SIG-M5 treated with dmso at 0.1 percent for 504 hours (cell line): ENCODE data around the gene SCFD2.
A peak's percentile ranks its signal among the peaks of the same experiment; 100 is the strongest.
"Not testable (repeated sequence)": the region's sequence is repeated elsewhere in the genome, so short reads cannot be mapped to it uniquely, and the experiment has no call there.

Experiments
- DNase-seq: peaks from one replicate; lab custom pipeline; 2025; ENCODE audit not compliant: unreplicated experiment; lab: John Stamatoyannopoulos, UW

Gene SCFD2

DNA sequence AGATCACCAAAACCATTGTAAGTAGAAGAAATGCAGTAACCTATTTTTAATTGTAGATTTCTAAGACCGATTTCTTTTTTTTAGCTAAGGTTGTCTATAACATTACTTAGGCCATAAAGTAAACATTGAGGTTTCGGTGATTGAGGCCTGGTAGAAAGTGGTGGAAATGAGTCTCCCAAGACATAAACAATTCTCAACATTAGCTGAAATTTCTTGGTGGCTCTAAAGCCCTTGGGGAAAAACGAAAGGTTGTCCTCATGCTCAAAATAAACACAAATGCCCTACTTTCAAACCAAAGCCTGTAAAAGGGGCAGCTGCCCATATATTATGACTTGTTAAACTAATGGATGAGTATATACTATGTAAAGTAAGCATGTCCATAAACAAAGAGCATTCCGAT, 98.8 kb downstream of the SCFD2 start:
- DNase-seq: no peak

DNA sequence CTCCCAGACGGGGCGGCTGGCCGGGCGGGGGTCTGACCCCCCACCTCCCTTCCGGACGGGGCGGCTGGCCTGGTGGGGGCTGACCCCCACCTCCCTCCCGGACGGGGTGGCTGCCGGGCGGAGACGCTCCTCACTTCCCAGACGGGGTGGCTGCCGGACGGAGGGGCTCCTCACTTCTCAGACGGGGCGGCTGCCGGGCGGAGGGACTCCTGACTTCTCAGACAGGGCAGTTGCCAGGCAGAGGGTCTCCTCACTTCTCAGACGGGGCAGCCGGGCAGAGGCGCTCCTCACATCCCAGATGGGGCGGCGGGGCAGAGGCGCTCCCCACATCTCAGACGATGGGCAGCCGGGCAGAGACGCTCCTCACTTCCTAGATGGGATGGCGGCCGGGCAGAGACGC, 109.9 kb downstream of the SCFD2 start:
- not testable (repeated sequence) for DNase-seq

DNA sequence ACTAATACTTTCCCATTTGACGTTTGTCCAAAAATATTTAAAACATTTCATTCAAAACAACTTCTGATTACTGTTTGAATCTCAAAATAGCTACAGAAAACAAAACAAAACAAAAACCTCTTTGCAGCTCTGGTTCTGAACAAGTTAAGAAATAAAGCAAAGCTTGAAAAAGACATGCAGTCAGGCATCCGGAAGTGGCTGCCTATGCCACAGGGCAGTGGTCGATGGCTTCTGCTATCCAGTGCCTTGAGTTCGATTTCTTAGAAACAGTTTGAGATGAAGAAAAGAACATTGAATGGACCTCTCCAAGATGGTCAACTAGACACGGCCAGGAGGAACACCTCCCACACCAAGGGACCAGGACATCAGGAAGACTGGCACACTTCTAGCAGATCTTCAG, 125.3 kb downstream of the SCFD2 start:
- DNase-seq: no peak

DNA sequence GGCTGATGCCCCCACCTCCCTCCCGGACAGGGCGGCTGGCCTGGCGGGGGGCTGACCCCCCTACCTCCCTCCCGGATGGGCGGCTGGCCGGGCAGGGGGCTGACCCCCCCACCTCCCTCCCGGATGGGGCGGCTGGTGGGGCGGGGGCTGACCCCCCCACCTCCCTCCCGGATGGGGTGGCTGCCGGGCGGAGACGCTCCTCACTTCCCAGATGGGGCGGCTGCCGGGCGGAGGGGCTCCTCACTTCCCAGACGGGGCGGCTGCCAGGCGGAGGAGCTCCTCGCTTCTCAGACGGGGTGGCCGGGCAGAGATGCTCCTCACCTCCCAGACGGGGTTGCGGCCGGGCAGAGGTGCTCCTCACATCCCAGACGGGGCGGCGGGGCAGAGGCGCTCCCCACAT, 127.5 kb downstream of the SCFD2 start:
- not testable (repeated sequence) for DNase-seq

- DNase-seq: not testable (repeated sequence)
These were observed 128.1 kb downstream of the SCFD2 start for GRCh38 chr4:53237811-53238210.

GRCh38 chr4:53236624-53237023, 129.2 kb downstream of the SCFD2 start:
- not testable (repeated sequence) for DNase-seq

- DNase-seq: no peak
These were observed 130.3 kb downstream of the SCFD2 start for GRCh38 chr4:53235547-53235946.

- DNase-seq: no peak
These were observed 131.2 kb downstream of the SCFD2 start for GRCh38 chr4:53234669-53235068.

GRCh38 chr4:53234111-53234510, 131.8 kb downstream of the SCFD2 start:
- DNase-seq: no peak

DNA sequence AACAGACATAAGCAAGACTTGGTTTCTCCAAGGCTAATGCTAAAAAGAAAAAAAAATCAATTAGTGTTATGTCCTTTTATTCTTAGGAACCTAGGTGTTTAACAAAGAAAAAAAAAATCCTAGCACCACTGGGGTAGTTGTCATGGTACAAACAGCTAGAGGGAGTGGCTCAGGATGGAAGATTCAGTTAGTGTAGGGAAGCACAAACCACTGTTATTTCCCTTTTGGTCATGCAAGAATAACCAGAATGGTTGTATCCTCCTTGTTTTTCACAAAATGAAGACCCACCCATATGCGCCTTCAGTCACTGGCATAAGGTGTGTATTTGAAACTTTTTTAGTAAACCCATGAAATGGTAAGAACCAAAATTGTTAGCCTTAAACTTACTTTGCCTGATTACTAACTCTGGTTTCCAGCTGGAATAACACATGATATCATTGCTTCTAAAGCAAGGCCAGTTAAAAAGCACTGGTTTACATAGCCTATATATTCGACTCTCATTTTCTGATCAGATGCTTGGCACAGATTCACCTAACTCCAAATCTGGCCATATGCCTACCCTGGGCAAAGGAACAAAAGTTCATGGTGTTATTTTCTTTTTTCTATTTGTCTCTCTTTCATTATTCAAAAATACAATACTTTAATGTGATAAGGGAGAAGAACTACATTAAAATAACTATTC, 132.6 kb downstream of the SCFD2 start:
- no peak for DNase-seq

- DNase-seq: no peak
These were observed 133.5 kb downstream of the SCFD2 start for GRCh38 chr4:53232371-53232770.

GRCh38 chr4:53228036-53228435, 137.8 kb downstream of the SCFD2 start:
- no peak for DNase-seq

- DNase-seq: no peak
These were observed 138.4 kb downstream of the SCFD2 start for GRCh38 chr4:53227451-53227850.

- DNase-seq: no peak
These were observed 143.9 kb downstream of the SCFD2 start for GRCh38 chr4:53221832-53222480.

DNA sequence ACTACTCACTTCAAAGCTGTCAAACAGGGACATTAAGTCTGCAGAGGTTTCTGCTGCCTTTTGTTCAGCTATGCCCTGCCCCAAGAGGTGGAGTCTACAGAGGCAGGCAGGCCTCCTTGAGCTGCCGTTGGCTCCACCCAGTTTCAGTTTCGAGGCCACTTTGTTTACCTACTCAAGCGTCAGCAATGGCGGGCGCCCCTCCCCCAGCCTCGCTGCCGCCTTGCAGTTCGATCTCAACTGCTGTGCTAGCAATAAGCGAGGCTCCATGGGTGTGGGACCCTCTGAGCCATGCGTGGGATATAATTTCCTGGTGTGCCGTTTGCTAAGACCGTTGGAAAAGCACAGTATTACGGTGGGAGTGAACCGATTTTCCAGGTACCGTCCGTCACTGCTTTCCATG, 146.7 kb downstream of the SCFD2 start:
- DNase-seq: not testable (repeated sequence)

DNA sequence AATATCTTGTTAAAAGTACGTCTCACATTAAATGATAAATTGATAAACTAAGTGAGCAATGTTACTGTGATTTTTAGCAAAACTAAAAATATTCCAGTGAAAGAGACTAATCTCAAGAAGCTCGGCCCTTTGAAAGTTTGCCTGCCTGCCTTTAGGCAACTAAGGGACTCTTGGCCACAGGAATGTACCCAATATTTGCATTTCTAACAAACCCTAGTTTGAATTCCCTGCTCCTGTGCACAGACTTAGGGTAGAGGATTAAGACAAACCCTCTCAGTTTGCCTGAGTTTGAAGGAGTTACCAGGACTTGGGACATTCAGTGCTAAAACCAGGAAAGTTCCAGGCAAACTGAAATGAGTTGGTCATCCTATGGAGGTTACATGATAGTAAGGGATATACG, 157.1 kb downstream of the SCFD2 start:
- DNase-seq: no peak

DNA sequence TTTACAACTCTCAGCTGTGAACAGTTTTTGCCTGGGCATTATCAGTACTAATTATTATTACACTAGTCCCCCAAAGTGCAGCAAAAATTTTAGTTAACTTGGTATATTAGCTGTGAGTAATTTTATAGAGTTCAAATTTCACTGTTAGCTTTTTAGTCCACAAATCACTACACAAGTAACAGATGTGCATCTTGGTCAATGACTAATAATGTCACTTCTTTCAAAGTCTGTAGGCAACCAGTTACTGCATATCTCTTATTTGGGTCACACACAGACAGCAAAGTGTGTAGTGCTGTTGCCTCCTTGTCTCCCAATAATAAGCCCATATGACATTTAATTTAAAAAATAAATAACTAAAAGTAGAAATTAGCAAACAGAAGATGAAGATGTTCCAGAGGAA, 159.9 kb downstream of the SCFD2 start:
- DNase-seq: no peak

GRCh38 chr4:53199356-53199755, 166.5 kb downstream of the SCFD2 start:
- DNase-seq: no peak

DNA sequence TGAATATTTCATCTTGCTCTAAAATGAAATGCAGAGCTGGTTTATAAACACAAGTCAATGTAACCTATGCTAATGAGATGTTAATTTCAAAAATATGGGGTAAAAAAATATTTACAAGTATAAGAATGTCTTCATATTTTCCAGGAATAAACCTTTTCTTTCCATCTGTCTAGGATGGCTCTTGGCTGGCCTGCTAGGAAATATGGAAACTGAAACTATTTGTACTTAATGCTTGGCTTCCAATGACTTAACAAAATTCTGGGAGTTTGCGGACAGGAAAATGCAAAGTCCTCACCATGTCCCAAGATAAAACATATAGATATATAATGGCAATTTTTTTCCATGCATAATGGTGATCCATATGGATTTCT, 168.1 kb downstream of the SCFD2 start:
- no peak for DNase-seq

DNA sequence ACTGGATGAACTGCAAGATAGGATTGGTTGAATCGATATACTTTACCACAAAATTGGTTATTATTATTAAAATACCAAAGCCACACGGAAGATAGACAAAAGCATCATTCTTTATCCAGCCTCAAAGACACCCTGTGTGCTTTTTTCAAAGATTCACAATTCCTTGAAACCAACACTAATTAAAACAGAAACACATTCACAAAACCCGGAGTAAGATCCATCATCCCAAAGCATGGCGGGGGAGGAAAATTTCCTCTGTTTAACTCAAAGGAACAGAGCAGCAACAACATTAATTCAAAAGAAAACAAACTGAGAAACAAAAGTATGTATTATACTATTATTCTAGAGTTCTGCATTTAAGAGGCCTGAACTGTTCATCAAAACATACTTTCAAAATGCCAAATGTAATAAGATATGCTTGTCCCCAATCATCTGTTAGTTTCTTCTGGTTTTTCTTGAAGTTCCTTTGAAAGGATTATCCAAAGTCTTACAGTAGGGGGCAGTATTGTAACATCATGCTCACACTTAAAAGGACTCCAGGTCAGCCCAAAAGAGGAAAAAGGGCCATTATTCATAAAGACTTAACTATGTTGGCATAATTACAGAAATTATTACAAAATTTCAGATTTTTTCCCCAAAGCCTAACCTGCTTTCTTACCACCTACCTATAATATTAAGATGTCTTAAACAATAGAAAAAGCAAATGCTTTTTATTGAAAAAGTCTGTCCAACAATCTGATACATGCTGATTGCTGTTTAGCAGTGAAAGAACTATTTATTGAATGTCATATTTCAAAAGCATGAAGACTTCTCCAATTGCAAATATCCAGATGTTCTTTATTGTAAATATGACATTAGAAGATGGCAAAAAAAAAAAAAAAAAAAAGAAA, 168.7 kb downstream of the SCFD2 start:
- DNase-seq: peak; percentile 61

- DNase-seq: no peak
These were observed 169.8 kb downstream of the SCFD2 start for GRCh38 chr4:53195815-53196661.
